Measurements from ENCODE around the gene PARN.
A peak's percentile ranks its signal among the peaks of the same experiment; 100 is the strongest.

DNA sequence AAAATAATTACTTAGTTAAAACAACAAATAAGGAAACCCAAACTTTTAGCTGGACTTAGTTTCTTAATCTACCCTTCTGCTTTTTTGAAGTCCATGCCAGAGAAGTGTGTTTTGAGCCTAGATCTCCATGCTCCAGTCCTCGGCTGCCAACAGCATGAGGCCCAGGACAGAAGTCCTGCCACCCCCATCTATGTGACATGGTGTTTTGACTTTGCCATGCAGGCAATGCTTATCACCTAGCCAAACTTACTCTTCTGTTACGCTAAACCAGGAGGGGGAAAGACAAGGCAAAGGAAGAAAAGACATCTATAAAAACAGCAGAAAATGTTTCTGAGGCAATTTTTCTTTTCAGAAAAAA is 119.5 kb downstream of the PARN start:
- TF ChIP-seq, protein P1, sequence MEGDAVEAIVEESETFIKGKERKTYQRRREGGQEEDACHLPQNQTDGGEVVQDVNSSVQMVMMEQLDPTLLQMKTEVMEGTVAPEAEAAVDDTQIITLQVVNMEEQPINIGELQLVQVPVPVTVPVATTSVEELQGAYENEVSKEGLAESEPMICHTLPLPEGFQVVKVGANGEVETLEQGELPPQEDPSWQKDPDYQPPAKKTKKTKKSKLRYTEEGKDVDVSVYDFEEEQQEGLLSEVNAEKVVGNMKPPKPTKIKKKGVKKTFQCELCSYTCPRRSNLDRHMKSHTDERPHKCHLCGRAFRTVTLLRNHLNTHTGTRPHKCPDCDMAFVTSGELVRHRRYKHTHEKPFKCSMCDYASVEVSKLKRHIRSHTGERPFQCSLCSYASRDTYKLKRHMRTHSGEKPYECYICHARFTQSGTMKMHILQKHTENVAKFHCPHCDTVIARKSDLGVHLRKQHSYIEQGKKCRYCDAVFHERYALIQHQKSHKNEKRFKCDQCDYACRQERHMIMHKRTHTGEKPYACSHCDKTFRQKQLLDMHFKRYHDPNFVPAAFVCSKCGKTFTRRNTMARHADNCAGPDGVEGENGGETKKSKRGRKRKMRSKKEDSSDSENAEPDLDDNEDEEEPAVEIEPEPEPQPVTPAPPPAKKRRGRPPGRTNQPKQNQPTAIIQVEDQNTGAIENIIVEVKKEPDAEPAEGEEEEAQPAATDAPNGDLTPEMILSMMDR (IDR thresholded peaks at IDR 0.05): no peak
- peak in 1 of 2 donors; percentile 11 for TF ChIP-seq POLR2A (IDR thresholded peaks at IDR 0.05)

All from adrenal gland (tissue), 5 donors.